Liver (tissue), 9 donors: Measurements from ENCODE around the gene SKA1. TPM values are rescaled to one million over a fixed set of nuclear protein-coding genes. Genes with fewer than 3 reads are reported as not detected.
"Not testable (repeated sequence)": the region's sequence is repeated elsewhere in the genome, so short reads cannot be mapped to it uniquely, and the experiment has no call there.

Experiments
- DNase-seq: peaks from one replicate; pipeline ENCODE4 v3.0.0-alpha.2; 2017; ENCODE audit warnings: low spot score
- H3K27ac ChIP-seq, 2 donors: one replicate each; pipeline ENCODE4 v1.7.0; 2013; ENCODE audit warnings: inconsistent platforms in 2 of 2, low read length in 2 of 2, control low read depth in 1 of 2, low read depth in 1 of 2, mild to moderate bottlenecking in 1 of 2
- H3K27me3 ChIP-seq, 4 donors: one replicate each; pipeline versions ENCODE4 v1.6.1 to v1.7.0; 2013; ENCODE audit warnings: low read length in 3 of 4, inconsistent platforms in 1 of 4, mild to moderate bottlenecking in 1 of 4, moderate library complexity in 1 of 4; ENCODE audit not compliant: control insufficient read depth in 4 of 4, insufficient read depth in 4 of 4
- H3K36me3 ChIP-seq, 4 donors: one replicate each; pipeline versions ENCODE4 v1.6.1 to v1.7.0; 2013; ENCODE audit warnings: low read length in 3 of 4, mild to moderate bottlenecking in 3 of 4, low read depth in 1 of 4, moderate library complexity in 1 of 4; ENCODE audit not compliant: control insufficient read depth in 4 of 4, insufficient read depth in 3 of 4
- H3K4me1 ChIP-seq, 4 donors: one replicate each; pipeline versions ENCODE4 v1.6.1 to v1.7.0; 2013; ENCODE audit warnings: low read length in 3 of 4, mild to moderate bottlenecking in 3 of 4, moderate library complexity in 1 of 4; ENCODE audit not compliant: control insufficient read depth in 4 of 4, insufficient read depth in 4 of 4
- H3K4me3 ChIP-seq, 3 donors: one replicate each; pipeline versions ENCODE4 v1.6.1 to v1.7.0; 2013; ENCODE audit warnings: low read length in 3 of 3, control low read depth in 1 of 3, low read depth in 1 of 3, mild to moderate bottlenecking in 1 of 3
- H3K9ac ChIP-seq, 2 donors: one replicate each; pipeline ENCODE4 v1.7.0; 2013; ENCODE audit warnings: low read length in 2 of 2, mild to moderate bottlenecking in 2 of 2, moderate library complexity in 2 of 2, control low read depth in 1 of 2, low read depth in 1 of 2
- H3K9me3 ChIP-seq, 4 donors: one replicate each; pipeline versions ENCODE4 v1.6.1 to v1.7.0; 2013; ENCODE audit warnings: low read length in 3 of 4; ENCODE audit not compliant: control insufficient read depth in 4 of 4
- ATF3 ChIP-seq: IDR thresholded peaks from 2 replicates; pipeline ENCODE4 v1.6.1; 2016; ENCODE audit warnings: antibody characterized with exemption
- CTCF ChIP-seq: fragments of 150-350 bp; IDR thresholded peaks from 2 replicates; pipeline ENCODE4 v1.5.1; 2017; ENCODE audit warnings: improper control_type of control experiment, low read depth, low read length; ENCODE audit not compliant: missing input control
- EGR1 ChIP-seq, 2 donors: IDR thresholded peaks; 2 replicates each; pipeline ENCODE4 v1.6.1; 2016 to 2018; ENCODE audit warnings: antibody characterized with exemption in 2 of 2, low read depth in 2 of 2
- FOXA1 ChIP-seq: IDR thresholded peaks from 2 replicates; pipeline ENCODE4 v1.6.1; 2016; ENCODE audit warnings: antibody characterized with exemption
- FOXA2 ChIP-seq: IDR thresholded peaks from 2 replicates; pipeline ENCODE4 v1.6.1; 2016; ENCODE audit warnings: antibody characterized with exemption
- GABPA ChIP-seq, 2 donors: IDR thresholded peaks in 1 of 2; conservative IDR thresholded peaks in 1 of 2; 2 replicates each; pipeline ENCODE4 v1.6.1; 2016; ENCODE audit warnings: antibody characterized with exemption in 2 of 2, mild to moderate bottlenecking in 1 of 2, moderate library complexity in 1 of 2
- HNF4A ChIP-seq, 2 donors: conservative IDR thresholded peaks; 2 replicates each; pipeline ENCODE4 v1.6.1; 2016; ENCODE audit warnings: antibody characterized with exemption in 2 of 2, mild to moderate bottlenecking in 2 of 2
- MAX ChIP-seq: IDR thresholded peaks from 2 replicates; pipeline ENCODE4 v1.6.1; 2016; ENCODE audit warnings: antibody characterized with exemption
- NR2F2 ChIP-seq: IDR thresholded peaks from 2 replicates; pipeline ENCODE4 v1.6.1; 2016; ENCODE audit warnings: antibody characterized with exemption
- RAD21 ChIP-seq, 2 donors: IDR thresholded peaks; 2 replicates each; pipeline ENCODE4 v1.6.1; 2016; ENCODE audit warnings: antibody characterized with exemption in 2 of 2, mild to moderate bottlenecking in 2 of 2
- REST ChIP-seq: IDR thresholded peaks from 2 replicates; pipeline ENCODE4 v1.6.1; 2016; ENCODE audit warnings: antibody characterized with exemption, mild to moderate bottlenecking
- SP1 ChIP-seq: IDR thresholded peaks from 2 replicates; pipeline ENCODE4 v1.6.1; 2018; ENCODE audit warnings: antibody characterized with exemption, mild to moderate bottlenecking
- TAF1 ChIP-seq: conservative IDR thresholded peaks from 2 replicates; pipeline ENCODE4 v1.6.1; 2016; ENCODE audit warnings: antibody characterized with exemption, mild to moderate bottlenecking
- YY1 ChIP-seq: IDR thresholded peaks from 2 replicates; pipeline ENCODE4 v1.6.1; 2016; ENCODE audit warnings: antibody characterized with exemption, mild to moderate bottlenecking
- ZBTB33 ChIP-seq: IDR thresholded peaks from 2 replicates; pipeline ENCODE4 v1.6.1; 2016; ENCODE audit warnings: antibody characterized with exemption
- WGBS: extraction: QIAGEN DNeasy Blood & Tissue Kit; methylation state at CpG from one replicate; pipeline ENCODE4 v1.1.7; 2013; 5-methylcytosine and 5-hydroxymethylcytosine counted together
- polyA plus RNA-seq, 2 donors: library from polyadenylated mRNA; stranded (reverse) in 1 of 2; unstranded in 1 of 2; fragments of 200-250 nt in 1 of 2; fragments of >200 nt in 1 of 2; fragmentation: Nextera tagmentation in 1 of 2; extraction: Ambion mirVana in 1 of 2; gene quantifications; one replicate each; pipeline versions ENCODE4 v1.2.1 to v1.2.3, GENCODE V29; 2013 to 2015
- total RNA-seq, 2 donors: library from RNA; depleted of rRNA; stranded (reverse); fragments of >200 nt; gene quantifications; one replicate each; pipeline ENCODE4 v1.2.3, GENCODE V29; 2014
- donor health status: healthy.
- donor health status: healthy.
- donor health status: healthy.
- donor health status: healthy.
- donor health status: healthy.

Gene SKA1
- total and polyA plus RNA-seq, 4 donors: 0.08 to 18.7 (median 0.52) TPM

GRCh38 chr18:50398947-50399346 lies 24.1 kb downstream of the SKA1 start:
- Histone ChIP-seq H3K27ac (no peak overlapping the region), H3K4me3 (no peak overlapping the region), H3K27me3 (no peaks in the 10 kb centered on the region), H3K9ac (no peak overlapping the region), H3K4me1 (no peaks in the 10 kb centered on the region), H3K9me3 (no peaks in the 10 kb centered on the region), H3K36me3 (no peaks in the 10 kb centered on the region)
- 94% methylated on average over 1 of the region's 1 CpG for WGBS
- DNase-seq: no peak
- no peak for TF ChIP-seq TAF1
- no peak for TF ChIP-seq SP1
- no peak for TF ChIP-seq REST
- TF ChIP-seq MAX: no peak
- no peak for TF ChIP-seq EGR1 (IDR thresholded peaks at IDR 0.05; ENCODE audit: low read depth in 2 of 2)
- TF ChIP-seq FOXA2: no peak
- TF ChIP-seq HNF4A (conservative IDR thresholded peaks at IDR 0.05): no peak
- TF ChIP-seq ATF3: no peak
- TF ChIP-seq FOXA1: no peak
- TF ChIP-seq CTCF: no peak
- no peak for TF ChIP-seq NR2F2
- TF ChIP-seq YY1: no peak
- no peak for TF ChIP-seq RAD21 (IDR thresholded peaks at IDR 0.05)
- TF ChIP-seq ZBTB33: no peak
- TF ChIP-seq GABPA (IDR thresholded peaks at IDR 0.05 in 1 of 2, conservative IDR thresholded peaks at IDR 0.05 in 1 of 2): no peak

GRCh38 chr18:50399582-50399981 lies 24.7 kb downstream of the SKA1 start:
- no peaks in the 10 kb centered on the region for H3K4me1 ChIP-seq
- no peak overlapping the region for H3K27ac ChIP-seq
- H3K4me3 ChIP-seq: no peak overlapping the region
- H3K27me3 ChIP-seq: no peaks in the 10 kb centered on the region
- no peak overlapping the region for H3K9ac ChIP-seq
- DNase-seq: no peak
- WGBS: 94% methylated on average over 4 of the region's 4 CpGs
- no peaks in the 10 kb centered on the region for H3K9me3 ChIP-seq
- no peak for TF ChIP-seq YY1
- TF ChIP-seq FOXA2: no peak
- H3K36me3 ChIP-seq: no peaks in the 10 kb centered on the region

- H3K36me3 ChIP-seq, H3K27ac ChIP-seq, H3K9ac ChIP-seq, H3K27me3 ChIP-seq, H3K4me1 ChIP-seq, DNase-seq, H3K9me3 ChIP-seq, H3K4me3 ChIP-seq: not testable (repeated sequence)
- 83% methylated on average over 5 of the region's 5 CpGs for WGBS
Measured at GRCh38 chr18:50400438-50400837, 25.6 kb downstream of the SKA1 start.
